ENCODE data around the gene SPOCK1.

SPOCK1 gene

DNA sequence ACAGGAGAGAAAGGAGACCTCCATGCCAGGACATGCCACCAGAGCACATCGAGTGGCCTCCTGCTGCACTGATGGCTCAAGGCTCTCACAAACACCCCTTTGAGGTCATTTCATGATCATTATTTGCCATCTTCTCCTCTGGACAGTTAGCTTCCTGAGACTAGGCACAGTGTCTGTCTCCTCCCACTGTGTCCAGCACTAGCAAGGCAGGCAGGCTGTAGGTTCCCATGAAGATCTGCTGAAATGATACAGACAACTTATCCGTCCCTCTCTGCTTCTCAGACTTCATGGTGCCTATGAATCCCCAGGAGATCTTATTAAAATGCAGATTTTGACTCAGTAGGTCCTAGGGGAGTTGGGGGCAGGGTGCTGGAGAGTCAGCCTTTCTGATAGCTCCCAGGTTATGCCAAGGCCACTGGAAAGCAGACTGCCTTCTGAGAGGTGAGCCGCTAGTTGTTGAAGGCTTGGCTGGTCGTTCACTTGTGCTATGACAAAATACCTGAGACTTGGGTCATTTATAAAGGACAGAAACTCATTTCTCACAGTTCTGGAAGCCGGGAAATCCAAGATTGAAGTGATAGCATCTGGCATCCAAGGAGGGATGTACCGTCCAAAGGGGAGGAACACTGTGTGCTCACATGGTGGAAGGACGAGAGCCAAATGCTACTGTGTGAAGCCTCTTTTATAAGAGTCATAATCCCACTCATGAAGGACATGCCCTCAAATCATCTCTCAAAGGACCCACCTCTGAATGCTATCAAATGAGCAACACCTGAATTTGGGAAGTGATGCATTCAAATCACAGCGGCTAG lies 183.4 kb downstream of the SPOCK1 start:
- in situ Hi-C loops (cut with HindIII; ENCODE audit: low pct_unique_long_range_greater_than_20kb, low sequenced_read_pairs) = no loop called here
- DNase-seq (ENCODE audit: low read depth in 1 of 2, low spot score in 1 of 2) = no peak
- no peak for TF ChIP-seq JUND (IDR thresholded peaks at IDR 0.05; ENCODE audit: low read depth)

DNA sequence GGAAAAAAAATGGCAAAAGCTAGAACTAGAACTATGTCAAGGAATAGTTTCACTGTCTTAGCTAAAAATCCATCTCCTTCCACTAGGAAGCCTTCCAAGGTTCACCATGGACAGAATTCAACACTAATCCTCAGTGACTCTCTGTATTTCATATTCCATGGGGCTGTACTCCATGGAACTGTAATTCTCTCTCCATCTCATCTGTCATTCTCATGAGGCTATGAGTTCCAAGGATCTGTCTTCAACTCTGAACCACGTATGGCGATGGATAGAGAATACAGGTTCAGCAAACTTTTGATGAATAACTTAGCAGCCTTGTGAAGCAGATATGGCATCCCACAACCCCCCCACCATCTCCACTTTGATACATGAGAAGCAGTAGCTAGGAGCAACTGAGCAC lies 184.0 kb downstream of the SPOCK1 start:
- in situ Hi-C loops (cut with HindIII; ENCODE audit: low pct_unique_long_range_greater_than_20kb, low sequenced_read_pairs) = no loop called here
- no peak for DNase-seq (ENCODE audit: low read depth in 1 of 2, low spot score in 1 of 2)
- TF ChIP-seq JUND (IDR thresholded peaks at IDR 0.05; ENCODE audit: low read depth) = no peak

GRCh38 chr5:137313526-137314175 lies 185.5 kb downstream of the SPOCK1 start:
- TF ChIP-seq JUND (IDR thresholded peaks at IDR 0.05; ENCODE audit: low read depth) = no peak
- in situ Hi-C loops (cut with HindIII; ENCODE audit: low pct_unique_long_range_greater_than_20kb, low sequenced_read_pairs) = no loop called here
- DNase-seq (ENCODE audit: low read depth in 1 of 2, low spot score in 1 of 2) = no peak

- DNase-seq (ENCODE audit: low read depth in 1 of 2, low spot score in 1 of 2) = no peak
- in situ Hi-C loops (cut with HindIII; ENCODE audit: low pct_unique_long_range_greater_than_20kb, low sequenced_read_pairs) = no loop called here
- no peak for TF ChIP-seq JUND (IDR thresholded peaks at IDR 0.05; ENCODE audit: low read depth)
Measured at GRCh38 chr5:137312011-137312410, 187.1 kb downstream of the SPOCK1 start.

DNA sequence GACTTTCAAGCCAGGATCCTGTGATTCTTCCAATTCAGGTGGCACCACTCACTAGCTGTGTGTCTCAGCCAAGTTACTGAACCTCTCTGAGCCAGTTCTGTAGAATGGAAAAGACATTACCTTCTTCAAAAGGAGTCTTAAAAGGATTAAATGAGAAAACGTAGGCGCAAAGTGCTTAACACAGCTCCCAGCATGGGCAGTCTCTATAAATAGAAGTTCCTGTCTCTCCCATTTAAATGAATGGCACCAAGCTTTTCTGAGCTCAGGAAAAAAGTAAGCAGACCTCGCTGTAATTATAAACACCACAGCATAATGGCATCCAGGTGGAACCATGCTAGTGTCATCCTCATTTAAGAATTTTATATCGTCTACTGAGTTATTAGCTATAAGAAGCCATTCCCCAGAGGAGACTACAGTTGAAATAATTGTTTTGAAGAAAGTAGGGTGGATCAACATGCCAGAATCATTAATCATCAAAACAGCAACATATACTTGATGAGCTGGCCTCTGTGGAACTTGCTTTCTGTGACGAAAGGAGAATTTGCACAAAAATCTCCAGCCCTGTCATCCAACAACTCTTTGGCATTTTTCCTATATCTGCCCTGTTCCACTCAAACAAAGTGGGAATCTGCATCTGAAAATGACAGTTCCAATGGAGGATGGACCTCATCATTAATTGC lies 188.9 kb downstream of the SPOCK1 start:
- DNase-seq (ENCODE audit: low read depth in 1 of 2, low spot score in 1 of 2) = no peak
- no peak for TF ChIP-seq JUND (IDR thresholded peaks at IDR 0.05; ENCODE audit: low read depth)
- in situ Hi-C loops (cut with HindIII; ENCODE audit: low pct_unique_long_range_greater_than_20kb, low sequenced_read_pairs) = no loop called here

DNA sequence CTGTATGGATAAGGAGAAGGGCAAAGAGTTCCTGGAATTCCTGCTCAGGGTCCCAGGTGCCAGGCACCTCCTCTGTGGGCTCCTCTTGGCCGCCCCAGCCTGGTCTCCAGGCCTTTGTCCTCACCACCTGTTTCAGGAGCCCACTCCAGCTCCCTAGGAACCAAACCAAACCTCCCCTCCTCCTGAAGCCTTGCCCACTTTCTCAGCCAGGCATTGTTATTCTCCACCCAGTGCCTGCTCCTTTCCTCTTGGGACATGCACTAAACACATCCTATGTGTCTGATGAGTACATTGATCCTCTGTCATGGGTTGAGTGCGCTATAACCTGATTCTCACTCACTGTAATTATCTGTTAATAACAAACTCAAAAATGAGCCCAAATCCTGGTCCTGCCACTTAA lies 189.8 kb downstream of the SPOCK1 start:
- TF ChIP-seq JUND (IDR thresholded peaks at IDR 0.05; ENCODE audit: low read depth) = no peak
- DNase-seq (ENCODE audit: low read depth in 1 of 2, low spot score in 1 of 2) = no peak
- in situ Hi-C loops (cut with HindIII; ENCODE audit: low pct_unique_long_range_greater_than_20kb, low sequenced_read_pairs) = no loop called here

- no peak for TF ChIP-seq JUND (IDR thresholded peaks at IDR 0.05; ENCODE audit: low read depth)
- in situ Hi-C loops (cut with HindIII; ENCODE audit: low pct_unique_long_range_greater_than_20kb, low sequenced_read_pairs) = no loop called here
- no peak for DNase-seq (ENCODE audit: low read depth in 1 of 2, low spot score in 1 of 2)
Measured at GRCh38 chr5:137308311-137308710, 190.8 kb downstream of the SPOCK1 start.

DNA sequence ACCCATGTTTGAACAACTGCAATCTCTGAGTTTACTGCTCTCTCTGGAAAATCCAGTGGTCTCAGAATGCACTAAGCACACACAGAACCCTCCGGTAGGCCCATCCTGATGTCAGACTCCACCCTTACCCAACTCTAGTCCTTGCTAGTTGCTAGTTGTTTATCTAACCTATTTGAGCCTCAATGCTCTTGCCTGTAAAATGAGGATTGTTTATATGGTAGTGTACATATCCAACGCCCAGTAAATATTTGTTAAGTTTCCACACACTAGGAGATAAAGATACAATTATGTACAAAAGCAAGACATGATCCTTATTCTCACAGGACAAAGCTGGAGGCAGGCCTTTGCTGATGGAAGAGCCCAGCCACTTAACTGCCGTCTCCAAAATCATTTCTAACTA lies 192.2 kb downstream of the SPOCK1 start:
- DNase-seq (ENCODE audit: low read depth in 1 of 2, low spot score in 1 of 2) = peak in 1 of 2 experiments; percentile 49
- in situ Hi-C loops (cut with HindIII; ENCODE audit: low pct_unique_long_range_greater_than_20kb, low sequenced_read_pairs) = no loop called here
- TF ChIP-seq JUND (IDR thresholded peaks at IDR 0.05; ENCODE audit: low read depth) = no peak

- no peak for DNase-seq (ENCODE audit: low read depth in 1 of 2, low spot score in 1 of 2)
- TF ChIP-seq JUND (IDR thresholded peaks at IDR 0.05; ENCODE audit: low read depth) = no peak
- in situ Hi-C loops (cut with HindIII; ENCODE audit: low pct_unique_long_range_greater_than_20kb, low sequenced_read_pairs) = no loop called here
Measured at GRCh38 chr5:137305971-137306602, 193.0 kb downstream of the SPOCK1 start.

GRCh38 chr5:137304226-137304874 lies 194.8 kb downstream of the SPOCK1 start:
- peak; percentile 17 to 65 for DNase-seq (ENCODE audit: low read depth in 1 of 2, low spot score in 1 of 2)
- in situ Hi-C loops (cut with HindIII; ENCODE audit: low pct_unique_long_range_greater_than_20kb, low sequenced_read_pairs) = no loop called here
- no peak for TF ChIP-seq JUND (IDR thresholded peaks at IDR 0.05; ENCODE audit: low read depth)

DNA sequence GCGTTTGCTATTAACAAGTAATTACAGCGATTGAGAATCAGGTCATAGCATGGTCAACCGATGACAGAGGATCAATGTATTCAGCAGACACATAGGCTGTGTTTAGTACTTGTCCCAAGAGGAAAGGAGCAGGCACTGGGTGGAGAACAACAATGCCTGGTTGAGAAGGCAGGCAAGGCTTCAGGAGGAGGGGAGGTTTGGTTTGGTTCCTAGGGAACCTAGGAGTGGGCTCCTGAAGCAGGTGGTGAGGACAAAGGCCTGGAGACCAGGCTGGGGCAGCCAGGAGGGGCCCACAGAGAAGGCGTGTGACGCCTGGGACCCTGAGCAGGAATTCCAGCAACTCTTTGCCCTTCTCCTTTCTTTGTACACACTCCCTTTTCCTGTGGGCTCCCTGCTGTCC lies 195.6 kb downstream of the SPOCK1 start:
- no peak for TF ChIP-seq JUND (IDR thresholded peaks at IDR 0.05; ENCODE audit: low read depth)
- in situ Hi-C loops (cut with HindIII; ENCODE audit: low pct_unique_long_range_greater_than_20kb, low sequenced_read_pairs) = no loop called here
- DNase-seq (ENCODE audit: low read depth in 1 of 2, low spot score in 1 of 2) = no peak

All from T47D (cell line).